ENCODE measurements around the gene MTFR2.

The MTFR2 gene

GRCh38 chr6:136181512-136181833 is 68.6 kb downstream of the MTFR2 start:
- Histone ChIP-seq H3K23ac (ENCODE audit: low read length in 2 of 2) (no peak overlapping the region), H2BK5ac (ENCODE audit: low read depth, low read length, poor library complexity, severe bottlenecking) (no peak overlapping the region), H4K91ac (ENCODE audit: low read length) (no peak overlapping the region), H3K27me3 (ENCODE audit: control insufficient read depth in 1 of 2, insufficient read depth in 1 of 2, low read length in 2 of 2) (no peaks in the 10 kb centered on the region), H3K4me3 (ENCODE audit: insufficient read depth in 1 of 2, low read depth in 1 of 2, low read length in 2 of 2) (no peak overlapping the region), H2BK120ac (ENCODE audit: low read depth, low read length) (no peak overlapping the region), H3K9ac (ENCODE audit: low read length) (no peak overlapping the region), H2AFZ (ENCODE audit: low read depth, low read length) (no peak overlapping the region), H3K14ac (ENCODE audit: low read length in 2 of 2) (no peak overlapping the region), H2BK12ac (ENCODE audit: low read length in 2 of 2) (no peak overlapping the region), H3K36me3 (ENCODE audit: control insufficient read depth in 1 of 2, insufficient read depth in 2 of 2, low read depth in 1 of 2, low read length in 2 of 2) (peaks cover 0 to 93% of the 10 kb centered on the region in 2 experiments), H3K9me3 (ENCODE audit: control insufficient read depth, low read length) (no peaks in the 10 kb centered on the region), H2AK5ac (ENCODE audit: low read length, severe bottlenecking) (no peak overlapping the region), H2BK15ac (ENCODE audit: low read depth, poor library complexity, severe bottlenecking) (no peak overlapping the region), H3K4ac (ENCODE audit: low read depth in 1 of 2, low read length in 2 of 2) (no peak overlapping the region), H3K27ac (ENCODE audit: low read length, poor library complexity, severe bottlenecking) (no peak overlapping the region), H3K79me1 (replicated peaks; ENCODE audit: low read length, poor library complexity, severe bottlenecking) (no peaks in the 10 kb centered on the region), H3K4me2 (ENCODE audit: low read length, poor library complexity, severe bottlenecking) (no peak overlapping the region), H3K18ac (ENCODE audit: low read depth in 1 of 2, low read length in 2 of 2) (no peak overlapping the region), H3K4me1 (ENCODE audit: control insufficient read depth, insufficient read depth, low read depth, low read length) (no peaks in the 10 kb centered on the region), H4K8ac (ENCODE audit: low read length) (no peak overlapping the region)
- WGBS = 88% methylated on average over 1 of the region's 1 CpG
- DNase-seq = no peak

Data from mesenchymal stem cell (in vitro differentiated cells and primary cell).